Chondrocyte (in vitro differentiated cells): ENCODE data around the gene IDH1. TPM values are rescaled to one million over a fixed set of nuclear protein-coding genes. Genes with fewer than 3 reads are reported as not detected.

Experiments used
- DNase-seq: peaks from one replicate; pipeline ENCODE4 v3.0.0; 2021; ENCODE audit warnings: mixed read lengths, low spot score
- H3K27ac Mint-ChIP-seq: one replicate; pipeline ENCODE4 v1.8.0; 2021; ENCODE audit warnings: mild to moderate bottlenecking, moderate library complexity, mixed read lengths; ENCODE audit not compliant: unreplicated experiment
- H3K27me3 Mint-ChIP-seq: 2 replicates; pipeline ENCODE4 v1.8.0; 2021; ENCODE audit warnings: low read depth, mixed read lengths
- H3K36me3 Mint-ChIP-seq: 2 replicates; pipeline ENCODE4 v1.8.0; 2021; ENCODE audit warnings: low read depth, mixed read lengths
- H3K4me1 Mint-ChIP-seq: 2 replicates; pipeline ENCODE4 v1.8.0; 2021; ENCODE audit warnings: low read depth, mild to moderate bottlenecking, mixed read lengths
- H3K4me3 Mint-ChIP-seq: one replicate; pipeline ENCODE4 v1.8.0; 2021; ENCODE audit warnings: mild to moderate bottlenecking, moderate library complexity, mixed read lengths; ENCODE audit not compliant: unreplicated experiment
- H3K9me3 Mint-ChIP-seq: 2 replicates; pipeline ENCODE4 v1.8.0; 2021; ENCODE audit warnings: low read depth, mixed read lengths
- total RNA-seq: library from RNA; stranded (reverse); gene quantifications from 3 replicates; pipeline ENCODE4 v1.2.1, GENCODE V29; 2021
- TF ChIP-seq, protein P1 (sequence below): fragments of 200-600 bp; sonication (generic); IDR thresholded peaks from 2 replicates; pipeline ENCODE4 v1.5.0; 2021; ENCODE audit warnings: antibody characterized with exemption, mild to moderate bottlenecking, moderate library complexity

The IDH1 gene
- total RNA-seq, 1 donor from 2014 or later, result 78.2 TPM

DNA sequence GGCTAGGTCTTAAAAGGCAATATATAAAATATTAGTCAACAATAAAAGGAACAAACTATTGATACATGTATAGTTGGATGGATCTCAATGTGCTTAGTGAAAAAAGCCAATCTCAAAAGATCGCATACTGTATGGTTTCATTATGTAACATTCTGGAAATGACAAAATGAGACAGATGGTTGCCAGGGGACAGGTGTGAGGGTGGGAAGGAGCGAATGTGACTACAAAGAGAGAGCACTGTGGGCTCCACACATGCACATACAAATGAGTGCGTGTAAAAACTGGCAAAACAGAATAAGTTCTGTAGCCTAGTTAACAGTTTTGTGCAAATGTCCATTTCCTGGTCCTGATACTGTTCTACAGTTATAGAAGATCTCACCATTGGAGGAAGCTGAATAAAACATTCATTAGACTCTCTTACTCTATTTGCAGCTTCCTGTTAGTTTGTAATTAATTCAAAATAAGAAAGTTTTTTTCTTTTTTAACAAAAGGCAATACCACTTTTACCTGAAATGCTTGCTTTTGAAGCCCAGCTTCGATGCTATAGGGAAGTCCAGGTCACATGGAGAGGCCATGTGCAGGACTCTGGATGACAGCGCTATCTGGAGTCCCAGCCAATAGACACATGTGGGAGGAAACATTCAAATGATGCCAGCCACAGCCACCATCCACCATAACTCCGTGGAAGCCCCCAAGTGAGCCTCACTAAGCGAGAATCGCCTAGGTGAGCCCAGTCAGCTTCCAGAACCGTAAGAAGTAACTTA is 44.0 kb downstream of the IDH1 start:
- H3K27me3 Mint-ChIP-seq, result peaks cover 5% of the 10 kb centered on the region
- no peaks in the 10 kb centered on the region for H3K36me3 Mint-ChIP-seq
- H3K9me3 Mint-ChIP-seq, result no peaks in the 10 kb centered on the region
- no peak overlapping the region for H3K4me3 Mint-ChIP-seq
- H3K27ac Mint-ChIP-seq, result no peak overlapping the region
- DNase-seq, result no peak
- TF ChIP-seq, protein P1, sequence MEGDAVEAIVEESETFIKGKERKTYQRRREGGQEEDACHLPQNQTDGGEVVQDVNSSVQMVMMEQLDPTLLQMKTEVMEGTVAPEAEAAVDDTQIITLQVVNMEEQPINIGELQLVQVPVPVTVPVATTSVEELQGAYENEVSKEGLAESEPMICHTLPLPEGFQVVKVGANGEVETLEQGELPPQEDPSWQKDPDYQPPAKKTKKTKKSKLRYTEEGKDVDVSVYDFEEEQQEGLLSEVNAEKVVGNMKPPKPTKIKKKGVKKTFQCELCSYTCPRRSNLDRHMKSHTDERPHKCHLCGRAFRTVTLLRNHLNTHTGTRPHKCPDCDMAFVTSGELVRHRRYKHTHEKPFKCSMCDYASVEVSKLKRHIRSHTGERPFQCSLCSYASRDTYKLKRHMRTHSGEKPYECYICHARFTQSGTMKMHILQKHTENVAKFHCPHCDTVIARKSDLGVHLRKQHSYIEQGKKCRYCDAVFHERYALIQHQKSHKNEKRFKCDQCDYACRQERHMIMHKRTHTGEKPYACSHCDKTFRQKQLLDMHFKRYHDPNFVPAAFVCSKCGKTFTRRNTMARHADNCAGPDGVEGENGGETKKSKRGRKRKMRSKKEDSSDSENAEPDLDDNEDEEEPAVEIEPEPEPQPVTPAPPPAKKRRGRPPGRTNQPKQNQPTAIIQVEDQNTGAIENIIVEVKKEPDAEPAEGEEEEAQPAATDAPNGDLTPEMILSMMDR, result no peak
- no peaks in the 10 kb centered on the region for H3K4me1 Mint-ChIP-seq

DNA sequence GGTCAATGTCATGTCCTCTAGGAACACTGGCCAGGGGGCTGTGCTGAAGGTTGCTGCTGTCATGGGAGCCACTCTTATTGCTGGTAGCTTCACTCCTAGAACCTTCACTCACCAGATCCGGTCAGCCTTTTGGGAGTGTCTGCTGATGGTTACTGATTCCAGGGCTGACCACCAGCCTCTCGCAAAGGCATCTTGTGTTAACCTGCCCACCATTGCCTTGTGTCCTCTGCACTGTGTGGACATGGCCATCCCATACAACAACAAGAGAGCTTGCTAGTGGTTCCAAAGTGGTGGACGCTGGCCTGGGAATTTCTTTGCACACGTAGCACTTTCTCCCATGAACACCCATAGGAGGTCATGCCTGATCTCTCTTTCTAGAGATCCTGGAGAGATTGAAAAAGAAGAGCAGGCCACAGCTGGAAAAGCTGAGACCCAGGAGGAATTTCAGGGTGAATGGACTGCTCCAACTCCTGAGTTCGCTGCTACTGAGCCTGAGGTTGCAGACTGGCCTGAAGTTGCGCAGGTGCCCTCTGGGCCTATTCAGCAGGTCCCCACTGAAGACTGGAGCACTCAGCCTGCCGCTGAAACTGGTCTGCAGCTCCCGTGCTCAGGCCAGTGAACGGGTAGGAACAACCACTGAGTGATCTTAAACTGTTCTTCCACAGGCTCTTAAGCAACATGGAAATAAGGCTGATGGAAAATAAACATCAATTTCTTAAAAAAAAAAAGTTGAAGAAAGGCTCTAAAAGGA is 46.4 kb downstream of the IDH1 start:
- TF ChIP-seq, protein P1, result no peak
- Mint-ChIP-seq H3K4me3 (no peak overlapping the region), H3K27ac (no peak overlapping the region), H3K36me3 (no peaks in the 10 kb centered on the region), H3K27me3 (peaks cover 5% of the 10 kb centered on the region), H3K4me1 (no peaks in the 10 kb centered on the region), H3K9me3 (no peaks in the 10 kb centered on the region)
- no peak for DNase-seq

DNA sequence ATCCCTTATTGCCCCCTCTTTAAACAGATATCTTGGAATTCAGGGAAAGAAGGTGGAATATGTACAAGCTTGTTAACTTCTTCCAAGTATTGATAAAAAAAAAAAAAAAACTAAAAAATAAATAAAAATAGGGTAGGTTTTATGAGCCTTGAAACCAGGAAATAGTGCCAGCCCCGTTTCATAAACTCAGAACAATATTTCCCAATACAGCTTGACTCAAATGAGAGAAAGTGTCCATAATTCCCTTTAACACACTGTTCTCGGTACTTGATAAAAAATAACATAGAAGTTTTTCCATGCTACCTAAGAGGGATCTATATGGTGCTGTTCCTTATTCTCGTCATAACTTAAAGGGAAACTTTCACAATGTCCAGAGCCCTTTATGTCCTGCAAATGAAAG is 47.1 kb downstream of the IDH1 start:
- DNase-seq, result no peak
- Mint-ChIP-seq H3K27me3 (peaks cover 5% of the 10 kb centered on the region), H3K27ac (no peak overlapping the region), H3K9me3 (no peaks in the 10 kb centered on the region), H3K36me3 (no peaks in the 10 kb centered on the region), H3K4me1 (no peaks in the 10 kb centered on the region), H3K4me3 (no peak overlapping the region)
- TF ChIP-seq, protein P1, result no peak

- TF ChIP-seq, protein P1, result no peak
- Mint-ChIP-seq H3K27ac (no peak overlapping the region), H3K27me3 (peaks cover under 1% of the 10 kb centered on the region)
These were observed 50.7 kb downstream of the IDH1 start for GRCh38 chr2:208204166-208204565.

GRCh38 chr2:208195531-208195930 is 59.3 kb downstream of the IDH1 start:
- no peaks in the 10 kb centered on the region for H3K4me1 Mint-ChIP-seq
- no peak for DNase-seq
- TF ChIP-seq, protein P1, result no peak
- H3K36me3 Mint-ChIP-seq, result no peaks in the 10 kb centered on the region
- H3K4me3 Mint-ChIP-seq, result no peak overlapping the region
- H3K9me3 Mint-ChIP-seq, result no peaks in the 10 kb centered on the region
- no peaks in the 10 kb centered on the region for H3K27me3 Mint-ChIP-seq
- H3K27ac Mint-ChIP-seq, result no peak overlapping the region

More at GRCh38 chr2:208204166-208204565, 50.7 kb downstream of the IDH1 start:
- no peaks in the 10 kb centered on the region for H3K9me3 Mint-ChIP-seq
- no peaks in the 10 kb centered on the region for H3K36me3 Mint-ChIP-seq
- DNase-seq, result no peak
- no peak overlapping the region for H3K4me3 Mint-ChIP-seq
- no peaks in the 10 kb centered on the region for H3K4me1 Mint-ChIP-seq
